H9 (cell line): Measurements from ENCODE around the gene MKRN2. TPM values are rescaled to one million over a fixed set of nuclear protein-coding genes. Genes with fewer than 3 reads are reported as not detected.

Experiments used
- DNase-seq: peaks from one replicate; pipeline ENCODE4 v3.0.0-alpha.2; 2017
- H2AFZ ChIP-seq: one replicate; pipeline ENCODE4 v1.6.1; 2013; ENCODE audit warnings: mild to moderate bottlenecking, low read length, control low read depth, moderate library complexity
- H2AK5ac ChIP-seq: 2 replicates; pipeline ENCODE4 v1.6.1; 2013; ENCODE audit warnings: low read length, control low read depth, mixed read lengths; ENCODE audit not compliant: insufficient read length
- H2BK120ac ChIP-seq: one replicate; pipeline ENCODE4 v1.6.1; 2013; ENCODE audit warnings: low read depth, mild to moderate bottlenecking, low read length, control low read depth, inconsistent platforms; ENCODE audit not compliant: poor library complexity, severe bottlenecking
- H2BK12ac ChIP-seq: 2 replicates; pipeline ENCODE4 v1.6.1; 2013; ENCODE audit warnings: low read length, control low read depth, mixed read lengths, low read depth; ENCODE audit not compliant: insufficient read length
- H2BK15ac ChIP-seq: 2 replicates; pipeline ENCODE4 v1.6.1; 2013; ENCODE audit warnings: low read depth, low read length, control low read depth
- H2BK20ac ChIP-seq: one replicate; pipeline ENCODE4 v1.6.1; 2013; ENCODE audit warnings: low read depth, mild to moderate bottlenecking, low read length, control low read depth, inconsistent platforms; ENCODE audit not compliant: poor library complexity, severe bottlenecking
- H2BK5ac ChIP-seq: 2 replicates; pipeline ENCODE4 v1.6.1; 2013; ENCODE audit warnings: low read length, control low read depth, mixed read lengths; ENCODE audit not compliant: insufficient read length
- H3K14ac ChIP-seq: 2 replicates; pipeline ENCODE4 v1.6.1; 2013; ENCODE audit warnings: low read length, control low read depth; ENCODE audit not compliant: insufficient read depth
- H3K18ac ChIP-seq: 2 replicates; pipeline ENCODE4 v1.6.1; 2013; ENCODE audit warnings: low read depth, mild to moderate bottlenecking, mixed read lengths, low read length, control low read depth; ENCODE audit not compliant: insufficient read length
- H3K23ac ChIP-seq: 2 replicates; pipeline ENCODE4 v1.6.1; 2013; ENCODE audit warnings: low read length, control low read depth, mixed read lengths, low read depth; ENCODE audit not compliant: insufficient read length
- H3K23me2 ChIP-seq: 2 replicates; pipeline ENCODE4 v1.6.1; 2013; ENCODE audit warnings: low read depth, mild to moderate bottlenecking, mixed read lengths, low read length, control low read depth; ENCODE audit not compliant: insufficient read length, poor library complexity, severe bottlenecking
- H3K27ac ChIP-seq: 2 replicates; pipeline ENCODE4 v1.5.1; 2013; ENCODE audit warnings: low read length, control low read depth, mixed read lengths, low read depth; ENCODE audit not compliant: insufficient read length
- H3K27me3 ChIP-seq: 2 replicates; pipeline ENCODE4 v1.6.1; 2013; ENCODE audit warnings: low read length, control low read depth, inconsistent platforms; ENCODE audit not compliant: insufficient read depth
- H3K4ac ChIP-seq: 2 replicates; pipeline ENCODE4 v1.6.1; 2013; ENCODE audit warnings: low read depth, mild to moderate bottlenecking, control low read depth, inconsistent platforms, low read length, moderate library complexity
- H3K4me1 ChIP-seq: 2 replicates; pipeline ENCODE4 v1.6.1; 2013; ENCODE audit warnings: low read length, control low read depth, inconsistent platforms; ENCODE audit not compliant: insufficient read depth
- H3K4me2 ChIP-seq: 2 replicates; pipeline ENCODE4 v1.6.1; 2013; ENCODE audit warnings: low read length, control low read depth, mixed read lengths; ENCODE audit not compliant: insufficient read length, insufficient read depth
- H3K56ac ChIP-seq: 2 replicates; pipeline ENCODE4 v1.6.1; 2013; ENCODE audit warnings: low read depth, mild to moderate bottlenecking, mixed read lengths, low read length, control low read depth; ENCODE audit not compliant: insufficient read length
- H3K79me1 ChIP-seq: 2 replicates; pipeline ENCODE4 v1.6.1; 2013; ENCODE audit warnings: low read depth, mild to moderate bottlenecking, moderate library complexity, low read length, control low read depth, inconsistent platforms; ENCODE audit not compliant: insufficient read depth, poor library complexity, severe bottlenecking
- H3K79me2 ChIP-seq: 2 replicates; pipeline ENCODE4 v1.6.1; 2013; ENCODE audit warnings: low read length, control low read depth, inconsistent platforms; ENCODE audit not compliant: insufficient read depth
- H3K9ac ChIP-seq: 2 replicates; pipeline ENCODE4 v1.6.1; 2013; ENCODE audit warnings: low read length, control low read depth, mixed read lengths; ENCODE audit not compliant: insufficient read length; ENCODE audit errors: extremely low read depth
- H3K9me3 ChIP-seq: one replicate; pipeline ENCODE4 v1.6.1; 2013; ENCODE audit warnings: low read depth, low read length, inconsistent platforms; ENCODE audit not compliant: control insufficient read depth
- H3T11ph ChIP-seq: one replicate; pipeline ENCODE4 v1.6.1; 2013; ENCODE audit warnings: mild to moderate bottlenecking, low read length, control low read depth, inconsistent platforms
- H4K20me1 ChIP-seq: one replicate; pipeline ENCODE4 v1.6.1; 2013; ENCODE audit not compliant: control insufficient read depth, insufficient read length, insufficient read depth
- H4K5ac ChIP-seq: 2 replicates; pipeline ENCODE4 v1.6.1; 2013; ENCODE audit warnings: low read depth, mild to moderate bottlenecking, mixed read lengths, low read length, control low read depth; ENCODE audit not compliant: insufficient read length
- H4K8ac ChIP-seq: replicated peaks from 2 replicates; pipeline ENCODE4 v1.6.1; 2013; ENCODE audit warnings: low read length, control low read depth, mixed read lengths, low read depth; ENCODE audit not compliant: insufficient read length
- H4K91ac ChIP-seq: 2 replicates; pipeline ENCODE4 v1.6.1; 2013; ENCODE audit warnings: low read depth, mild to moderate bottlenecking, moderate library complexity, mixed read lengths, low read length, control low read depth; ENCODE audit not compliant: insufficient read length
- H3K27ac Mint-ChIP-seq, 3 experiments: 2 replicates in 2 of 3; 3 replicates in 1 of 3; pipeline ENCODE4 v1.8.0; 2020 to 2021; ENCODE audit warnings: mixed read lengths in 3 of 3, mild to moderate bottlenecking in 1 of 3, moderate library complexity in 1 of 3
- H3K27me3 Mint-ChIP-seq: 2 replicates; pipeline ENCODE4 v1.8.0; 2021; ENCODE audit warnings: low read depth, mild to moderate bottlenecking, moderate library complexity, mixed read lengths
- H3K36me3 Mint-ChIP-seq, 3 experiments: 2 replicates in 2 of 3; 3 replicates in 1 of 3; pipeline ENCODE4 v1.8.0; 2020 to 2021; ENCODE audit warnings: low read depth in 3 of 3, mixed read lengths in 3 of 3; ENCODE audit not compliant: insufficient read depth in 1 of 3
- H3K4me1 Mint-ChIP-seq, 2 experiments: 2 replicates each; pipeline ENCODE4 v1.8.0; 2020; ENCODE audit warnings: mixed read lengths in 2 of 2
- H3K4me3 Mint-ChIP-seq, 2 experiments: 2 replicates in 1 of 2; 3 replicates in 1 of 2; pipeline ENCODE4 v1.8.0; 2020 to 2021; ENCODE audit warnings: mild to moderate bottlenecking in 2 of 2, mixed read lengths in 2 of 2, moderate library complexity in 1 of 2
- H3K9me3 Mint-ChIP-seq, 2 experiments: 2 replicates in 1 of 2; 3 replicates in 1 of 2; pipeline ENCODE4 v1.8.0; 2020; ENCODE audit warnings: mild to moderate bottlenecking in 2 of 2, mixed read lengths in 2 of 2, moderate library complexity in 1 of 2
- WGBS: extraction: QIAGEN DNeasy Blood & Tissue Kit; methylation state at CpG from one replicate; pipeline ENCODE4 v1.1.7; 2013; ENCODE audit warnings: missing lambda C conversion rate, low lambda C conversion rate, mixed read lengths; ENCODE audit not compliant: insufficient read length; ENCODE audit errors: extremely low coverage; 5-methylcytosine and 5-hydroxymethylcytosine counted together
- total RNA-seq: library from RNA; stranded (reverse); gene quantifications from 2 replicates; pipeline ENCODE4 v1.2.1, GENCODE V29; 2021
- TF ChIP-seq, protein P1 (sequence below): fragments of 200-600 bp; sonication (generic); conservative IDR thresholded peaks from 3 replicates; pipeline ENCODE4 v1.8.0; 2021; ENCODE audit warnings: antibody characterized with exemption, mild to moderate bottlenecking

Gene MKRN2
- total RNA-seq, 1 experiment from 2014 or later = 18.1 TPM

DNA sequence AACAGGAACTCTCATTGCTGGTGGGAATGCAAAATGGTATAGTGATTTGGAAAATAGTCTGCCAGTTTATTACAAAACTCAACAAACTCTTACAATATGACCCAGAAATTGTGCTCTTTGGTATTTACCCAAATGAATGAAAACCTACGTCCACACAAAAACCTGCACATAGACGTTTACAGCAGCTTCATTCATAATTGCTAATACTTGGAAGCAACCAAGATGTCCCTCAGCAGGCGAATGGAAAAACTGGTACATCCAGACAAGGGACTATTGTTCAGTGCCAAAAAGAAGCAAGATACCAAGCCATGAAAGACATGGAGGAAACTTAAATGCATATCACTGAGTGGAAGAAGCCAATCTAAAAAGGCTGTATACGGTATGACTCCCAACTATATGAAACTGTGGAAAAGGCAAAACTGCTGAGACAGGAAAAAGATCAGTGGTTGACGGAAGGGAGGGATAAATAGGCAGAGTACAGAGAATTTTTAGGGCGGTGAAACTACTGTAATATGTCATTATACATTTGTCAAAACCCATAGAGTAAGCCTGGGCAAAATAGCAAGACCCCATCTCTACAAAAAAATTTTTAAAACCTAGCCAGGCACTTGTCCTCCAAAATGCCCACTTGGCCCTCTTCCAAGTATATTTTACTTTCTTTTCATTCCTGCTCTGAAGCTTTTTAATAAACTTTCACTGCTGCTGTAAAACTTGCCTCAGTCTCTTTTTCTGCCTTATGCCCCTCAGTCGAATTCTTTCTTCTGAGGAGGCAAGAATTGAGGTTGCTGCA lies 6.7 kb upstream of the MKRN2 start:
- Histone ChIP-seq H2BK15ac (no peak overlapping the region), H2BK20ac (no peak overlapping the region), H3K4me2 (no peak overlapping the region), H4K8ac (no peak overlapping the region), H4K5ac (no peak overlapping the region), H3T11ph (no peak overlapping the region), H3K23ac (no peak overlapping the region), H3K56ac (no peak overlapping the region), H3K79me1 (no peaks in the 10 kb centered on the region), H3K9ac (no peak overlapping the region), H2BK120ac (no peak overlapping the region), H4K20me1 (no peaks in the 10 kb centered on the region), H3K18ac (no peak overlapping the region), H2AK5ac (no peak overlapping the region), H3K4me1 (no peaks in the 10 kb centered on the region), H3K27me3 (no peaks in the 10 kb centered on the region), H3K27ac (no peak overlapping the region), H2AFZ (no peak overlapping the region), H3K4ac (no peak overlapping the region), H2BK12ac (no peak overlapping the region), H3K79me2 (no peaks in the 10 kb centered on the region), H4K91ac (no peak overlapping the region), H2BK5ac (no peak overlapping the region), H3K9me3 (no peaks in the 10 kb centered on the region), H3K23me2 (peaks cover 6% of the 10 kb centered on the region), H3K14ac (no peak overlapping the region)
- Mint-ChIP-seq H3K4me1 (peaks cover 8 to 9% of the 10 kb centered on the region in 2 experiments), H3K27me3 (peaks cover 13% of the 10 kb centered on the region), H3K4me3 (no peak overlapping the region), H3K9me3 (no peaks in the 10 kb centered on the region), H3K27ac (no peak overlapping the region), H3K36me3 (no peaks in the 10 kb centered on the region)
- TF ChIP-seq, protein P1, sequence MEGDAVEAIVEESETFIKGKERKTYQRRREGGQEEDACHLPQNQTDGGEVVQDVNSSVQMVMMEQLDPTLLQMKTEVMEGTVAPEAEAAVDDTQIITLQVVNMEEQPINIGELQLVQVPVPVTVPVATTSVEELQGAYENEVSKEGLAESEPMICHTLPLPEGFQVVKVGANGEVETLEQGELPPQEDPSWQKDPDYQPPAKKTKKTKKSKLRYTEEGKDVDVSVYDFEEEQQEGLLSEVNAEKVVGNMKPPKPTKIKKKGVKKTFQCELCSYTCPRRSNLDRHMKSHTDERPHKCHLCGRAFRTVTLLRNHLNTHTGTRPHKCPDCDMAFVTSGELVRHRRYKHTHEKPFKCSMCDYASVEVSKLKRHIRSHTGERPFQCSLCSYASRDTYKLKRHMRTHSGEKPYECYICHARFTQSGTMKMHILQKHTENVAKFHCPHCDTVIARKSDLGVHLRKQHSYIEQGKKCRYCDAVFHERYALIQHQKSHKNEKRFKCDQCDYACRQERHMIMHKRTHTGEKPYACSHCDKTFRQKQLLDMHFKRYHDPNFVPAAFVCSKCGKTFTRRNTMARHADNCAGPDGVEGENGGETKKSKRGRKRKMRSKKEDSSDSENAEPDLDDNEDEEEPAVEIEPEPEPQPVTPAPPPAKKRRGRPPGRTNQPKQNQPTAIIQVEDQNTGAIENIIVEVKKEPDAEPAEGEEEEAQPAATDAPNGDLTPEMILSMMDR = no peak
- no peak for DNase-seq
- no CpG with 5 or more reads among the region's 7 CpGs for WGBS
